Stomach (tissue), 9 donors: Measurements from ENCODE around the gene OAS3. TPM values are rescaled to one million over a fixed set of nuclear protein-coding genes. Genes with fewer than 3 reads are reported as not detected.

Experiments used
- DNase-seq, 2 donors: peaks; one replicate each; pipeline versions ENCODE4 v3.0.0 to v3.0.0-alpha.2; 2013 to 2019
- H3K27ac ChIP-seq, 5 donors: fragments of 200-600 bp in 4 of 5; sonication (generic) in 4 of 5; one replicate each; pipeline ENCODE4 v1.5.1; 2013 to 2019; ENCODE audit warnings: mild to moderate bottlenecking in 1 of 5, moderate library complexity in 1 of 5
- H3K27me3 ChIP-seq, 3 donors: fragments of 200-600 bp; sonication (generic); one replicate each; pipeline ENCODE4 v1.5.1; 2017 to 2019; ENCODE audit warnings: mixed run types in 1 of 3
- H3K36me3 ChIP-seq, 4 donors: fragments of 200-600 bp; sonication (generic); 1 replicate in 3 of 4; 2 replicates in 1 of 4; pipeline ENCODE4 v1.5.1; 2016 to 2019
- H3K4me1 ChIP-seq, 4 donors: fragments of 200-600 bp; sonication (generic); one replicate each; pipeline ENCODE4 v1.5.1; 2016 to 2019
- H3K4me3 ChIP-seq, 4 donors: fragments of 200-600 bp; sonication (generic) in 3 of 4; one replicate each; pipeline ENCODE4 v1.5.1; 2016 to 2019; ENCODE audit warnings: mild to moderate bottlenecking in 1 of 4
- H3K9me3 ChIP-seq, 4 donors: fragments of 200-600 bp; sonication (generic); one replicate each; pipeline ENCODE4 v1.5.1; 2016 to 2019
- CTCF ChIP-seq, 7 experiments: fragments of 450-650 bp in 4 of 7; fragments of 200-600 bp in 3 of 7; sonication (generic) in 3 of 7; IDR thresholded peaks; one replicate each; pipeline ENCODE4 v1.5.1; 2016 to 2019; ENCODE audit warnings: antibody characterized with exemption in 7 of 7, control low read depth in 2 of 7, mild to moderate bottlenecking in 1 of 7
- EP300 ChIP-seq: sonication (generic); formaldehyde crosslinking; IDR thresholded peaks from one replicate; pipeline ENCODE4 v1.6.1; 2017; ENCODE audit warnings: antibody characterized with exemption
- POLR2A ChIP-seq, 4 donors: fragments of 450-650 bp; IDR thresholded peaks; one replicate each; pipeline ENCODE4 v1.6.1; 2016; ENCODE audit warnings: antibody characterized with exemption in 4 of 4, control low read depth in 2 of 4, mild to moderate bottlenecking in 1 of 4, moderate library complexity in 1 of 4
- POLR2AphosphoS5 ChIP-seq, 3 donors: sonication (generic); formaldehyde crosslinking; IDR thresholded peaks; one replicate each; pipeline ENCODE4 v1.6.1; 2016; ENCODE audit warnings: antibody characterized with exemption in 3 of 3
- WGBS, 5 donors: extraction: QIAGEN DNeasy Blood & Tissue Kit in 3 of 5; methylation state at CpG; one replicate each; pipeline versions ENCODE4 v1.1.5 to v1.1.7; 2013 to 2018; 5-methylcytosine and 5-hydroxymethylcytosine counted together
- intact Hi-C: fragments of 100-400 bp; cut with DNase I; formaldehyde crosslinking; loops from one replicate; pipeline ENCODE4 v1.15.1; 2023; ENCODE audit warnings: low total_unique reads
- polyA plus RNA-seq, 3 donors: library from polyadenylated mRNA; stranded (reverse); fragments of 200-250 nt; gene quantifications; one replicate each; pipeline ENCODE4 v1.2.3, GENCODE V29; 2013
- total RNA-seq, 5 donors: library from RNA; depleted of rRNA; stranded (reverse); fragments of >200 nt; gene quantifications; one replicate each; pipeline versions ENCODE4 v1.1.0 to v1.2.3, GENCODE V29; 2014 to 2016
- donor health status: healthy with polysubstance abuse.
- donor health status: Bipolar disorder and iron deficiency.
- donor health status: healthy.

The OAS3 gene
- total and polyA plus RNA-seq, 8 donors = 5.7 to 208 (median 9.8) TPM

- Histone ChIP-seq H3K27me3 (no peaks in the 10 kb centered on the region), H3K4me3 (no peak overlapping the region), H3K4me1 (no peaks in the 10 kb centered on the region), H3K9me3 (peaks cover 0 to 9% (median 4%) of the 10 kb centered on the region in 4 donors), H3K36me3 (peaks cover 10 to 97% (median 87%) of the 10 kb centered on the region in 4 donors), H3K27ac (no peak overlapping the region)
- TF ChIP-seq CTCF (IDR thresholded peaks at IDR 0.05) (no peak), POLR2AphosphoS5 (IDR thresholded peaks at IDR 0.05) (no peak), EP300 (no peak)
- 87 to 94% (median 88%) methylated on average over 4 of the region's 4 CpGs for WGBS, 5 donors
- DNase-seq = no peak
- intact Hi-C loops = no loop called here
Observed at GRCh38 chr12:113007166-113007565, 68.9 kb downstream of the OAS3 start.

- Histone ChIP-seq H3K4me3 (no peak overlapping the region), H3K36me3 (peaks cover 3 to 61% (median 57%) of the 10 kb centered on the region in 4 donors), H3K4me1 (no peaks in the 10 kb centered on the region), H3K27ac (no peak overlapping the region), H3K27me3 (no peaks in the 10 kb centered on the region), H3K9me3 (peaks cover 0 to 9% (median 4%) of the 10 kb centered on the region in 4 donors)
- TF ChIP-seq EP300 = no peak
- no peak for TF ChIP-seq CTCF (IDR thresholded peaks at IDR 0.05)
- TF ChIP-seq POLR2A (IDR thresholded peaks at IDR 0.05) = no peak
- no peak for TF ChIP-seq POLR2AphosphoS5 (IDR thresholded peaks at IDR 0.05)
- intact Hi-C loops = no loop called here
- 72 to 86% (median 79%) methylated on average over 2 of the region's 2 CpGs for WGBS, 5 donors
- DNase-seq = no peak
Observed at GRCh38 chr12:113010701-113011100, 72.4 kb downstream of the OAS3 start.

- intact Hi-C loops = no loop called here
- H3K4me3 ChIP-seq = no peak overlapping the region
- no peak for TF ChIP-seq POLR2AphosphoS5 (IDR thresholded peaks at IDR 0.05)
- H3K27me3 ChIP-seq = no peaks in the 10 kb centered on the region
- H3K4me1 ChIP-seq = no peaks in the 10 kb centered on the region
- peaks cover 0 to 23% (median 22%) of the 10 kb centered on the region in 4 donors for H3K36me3 ChIP-seq
- H3K27ac ChIP-seq = no peak overlapping the region
- peaks cover 0 to 9% (median 4%) of the 10 kb centered on the region in 4 donors for H3K9me3 ChIP-seq
- no peak for DNase-seq
- 50 to 62% (median 55%) methylated on average over 9 of the region's 9 CpGs for WGBS, 5 donors
Observed at GRCh38 chr12:113014565-113014964, 76.3 kb downstream of the OAS3 start.

- no peak for DNase-seq
- H3K36me3 ChIP-seq = peaks cover 0 to under 1% (median under 1%) of the 10 kb centered on the region in 4 donors
- H3K27me3 ChIP-seq = no peaks in the 10 kb centered on the region
- no peak overlapping the region for H3K27ac ChIP-seq
- peaks cover 0 to under 1% (median 0%) of the 10 kb centered on the region in 4 donors for H3K9me3 ChIP-seq
- H3K4me1 ChIP-seq = no peaks in the 10 kb centered on the region
- no peak for TF ChIP-seq POLR2A (IDR thresholded peaks at IDR 0.05)
- no peak for TF ChIP-seq EP300
- no peak for TF ChIP-seq POLR2AphosphoS5 (IDR thresholded peaks at IDR 0.05)
- no peak for TF ChIP-seq CTCF (IDR thresholded peaks at IDR 0.05)
- WGBS, 5 donors = 80 to 89% (median 85%) methylated on average over 5 of the region's 5 CpGs
- no peak overlapping the region for H3K4me3 ChIP-seq
- intact Hi-C loops = no loop called here
Observed at GRCh38 chr12:113016796-113017195, 78.5 kb downstream of the OAS3 start.

GRCh38 chr12:113019025-113019424 is 80.8 kb downstream of the OAS3 start:
- 43 to 62% (median 53%) methylated on average over 4 of the region's 4 CpGs for WGBS, 5 donors
- no peaks in the 10 kb centered on the region for H3K36me3 ChIP-seq
- H3K4me1 ChIP-seq = no peaks in the 10 kb centered on the region
- TF ChIP-seq POLR2A (IDR thresholded peaks at IDR 0.05) = no peak
- TF ChIP-seq CTCF (IDR thresholded peaks at IDR 0.05) = no peak
- TF ChIP-seq EP300 = no peak
- TF ChIP-seq POLR2AphosphoS5 (IDR thresholded peaks at IDR 0.05) = no peak
- no peak overlapping the region for H3K4me3 ChIP-seq
- intact Hi-C loops = no loop called here
- H3K27me3 ChIP-seq = no peaks in the 10 kb centered on the region
- H3K27ac ChIP-seq = no peak overlapping the region
- no peaks in the 10 kb centered on the region for H3K9me3 ChIP-seq
- no peak for DNase-seq
